ENCODE results near the gene ZNF618.

ZNF618 gene

GRCh38 chr9:113940077-113940476 lies 64.0 kb downstream of the ZNF618 start:
- DNase-seq = no peak

DNA sequence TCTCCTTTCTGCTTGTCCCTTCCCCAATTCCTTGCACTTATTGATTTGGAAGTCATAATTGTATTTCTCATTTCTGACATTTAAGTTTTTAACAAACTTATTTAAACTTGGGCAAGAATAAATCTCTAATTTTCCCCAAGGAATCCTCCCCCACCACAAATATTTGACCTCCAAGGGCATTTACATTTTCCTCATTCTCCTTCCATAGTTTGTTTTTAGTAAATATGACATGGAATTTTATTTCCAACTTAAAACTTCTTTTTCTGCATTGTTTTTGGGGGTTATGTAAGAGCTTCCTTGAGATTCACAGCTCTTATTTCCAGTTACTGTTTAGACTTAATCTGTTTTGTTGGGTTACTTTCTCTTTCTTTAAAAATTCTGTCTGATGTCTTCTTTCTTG lies 64.9 kb downstream of the ZNF618 start:
- no peak for DNase-seq

DNA sequence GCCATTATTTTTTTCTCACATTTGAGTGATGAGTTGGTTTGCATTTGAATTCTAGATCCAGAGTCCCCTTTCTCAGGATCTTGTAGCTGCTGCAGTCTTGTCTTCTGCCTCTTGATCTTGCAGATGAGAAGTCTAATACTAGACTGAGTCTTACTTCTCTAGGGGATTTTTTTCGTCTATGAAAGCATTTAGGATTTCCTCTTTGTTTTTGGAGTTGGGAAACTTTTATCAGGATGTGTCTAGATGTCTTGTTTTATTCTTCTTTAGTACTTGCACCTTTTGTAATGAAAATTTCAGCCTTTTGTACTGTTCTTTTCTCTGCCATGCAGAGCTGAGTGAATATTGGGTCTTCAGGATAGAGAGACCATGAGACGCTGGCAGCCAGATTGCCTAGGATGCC lies 65.4 kb downstream of the ZNF618 start:
- DNase-seq = no peak

DNA sequence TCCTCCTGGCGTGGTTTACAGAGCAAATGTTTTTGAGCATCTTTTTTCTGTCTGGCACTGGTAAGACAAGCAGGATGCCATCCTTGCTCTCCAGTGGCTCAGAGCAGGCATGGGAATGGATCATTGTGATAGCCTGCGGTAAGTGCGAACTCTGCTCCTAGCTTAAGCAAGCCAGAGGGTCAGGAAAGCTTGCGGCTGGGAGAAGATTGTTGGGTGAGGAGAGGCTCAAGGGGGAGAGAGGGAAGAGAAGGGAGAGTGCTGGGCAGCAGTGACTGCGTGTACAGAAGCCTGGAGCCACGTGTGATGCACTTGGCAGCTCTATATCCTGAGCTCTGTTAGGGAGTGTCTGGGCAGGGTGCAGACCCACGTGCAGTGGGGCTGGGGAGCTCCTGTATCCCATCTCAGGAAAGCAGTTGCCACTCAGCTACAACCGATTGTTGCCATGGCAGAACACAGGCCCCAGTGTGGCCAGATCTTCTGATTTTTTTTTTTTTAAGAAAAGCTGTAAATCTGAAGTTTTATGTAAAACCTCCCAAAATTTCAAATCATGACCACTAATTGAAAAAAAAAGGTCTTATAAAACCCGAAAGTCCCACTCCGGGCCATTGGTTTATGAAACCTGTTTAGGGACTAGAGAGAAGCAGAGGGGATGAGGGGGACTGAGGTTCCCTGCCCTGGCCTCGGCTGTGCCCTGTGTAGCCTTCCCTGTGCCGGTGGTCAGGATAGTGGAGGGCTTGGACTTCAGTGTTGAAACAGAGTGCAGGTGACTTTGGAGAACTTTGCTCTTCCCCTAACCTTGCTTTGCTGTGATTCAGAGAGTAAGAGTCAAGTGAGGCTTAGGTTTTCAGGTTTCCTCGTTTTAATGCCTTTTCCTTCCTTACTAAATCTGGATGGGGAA lies 67.3 kb downstream of the ZNF618 start:
- no peak for DNase-seq

- DNase-seq = no peak
Measured at GRCh38 chr9:113945784-113946183, 69.7 kb downstream of the ZNF618 start.

DNA sequence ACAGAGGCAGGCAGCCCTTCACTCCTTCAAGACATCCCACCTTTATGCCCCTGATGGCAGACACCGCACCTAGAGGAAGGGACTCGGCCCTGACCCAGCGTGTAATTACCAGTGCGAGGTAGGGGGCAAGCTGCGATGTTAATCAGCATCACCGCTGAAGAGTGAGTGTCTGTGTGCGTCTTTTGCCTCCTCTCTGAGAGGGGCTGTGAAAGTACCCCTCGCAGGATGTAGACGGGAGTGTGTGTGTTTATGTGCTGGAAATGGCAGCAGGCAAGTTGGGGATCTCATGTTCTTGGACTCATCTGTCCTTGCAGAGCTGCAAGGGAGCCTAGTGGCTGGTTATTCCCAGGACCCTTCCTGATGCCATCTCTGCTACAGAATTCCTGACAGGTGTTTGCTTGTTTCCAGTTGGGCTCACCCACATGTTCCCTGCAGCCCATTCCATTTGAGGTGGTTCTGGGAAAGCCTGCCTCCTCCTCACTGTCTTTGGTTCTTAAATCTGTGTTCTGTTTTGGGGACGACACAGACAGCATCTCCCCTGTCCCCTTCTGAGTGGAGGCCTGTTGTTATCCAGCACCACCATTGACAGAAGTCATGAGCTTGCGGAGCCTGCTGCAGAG lies 70.5 kb downstream of the ZNF618 start:
- DNase-seq = no peak

DNA sequence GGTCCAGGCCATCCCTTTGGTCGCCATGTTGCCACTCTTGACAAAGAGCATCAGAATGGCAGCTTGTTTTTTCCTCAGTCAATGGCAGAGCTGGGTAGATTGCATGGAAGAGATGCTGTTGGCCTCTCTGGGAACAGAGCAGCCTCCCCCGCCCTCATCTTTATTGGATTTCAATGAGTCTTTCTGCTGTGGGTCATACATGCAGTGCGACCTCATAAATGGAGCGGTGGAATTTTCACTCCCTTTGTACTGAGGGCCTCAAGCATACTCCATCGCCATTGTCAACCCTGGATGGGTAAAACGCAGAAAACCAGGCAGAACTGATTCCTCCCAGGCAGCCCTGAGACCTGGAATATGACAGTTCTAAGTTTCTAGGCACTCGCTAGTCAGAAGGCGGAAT lies 71.8 kb downstream of the ZNF618 start:
- DNase-seq = no peak

- DNase-seq = no peak
Measured at GRCh38 chr9:113948891-113949570, 72.9 kb downstream of the ZNF618 start.

DNA sequence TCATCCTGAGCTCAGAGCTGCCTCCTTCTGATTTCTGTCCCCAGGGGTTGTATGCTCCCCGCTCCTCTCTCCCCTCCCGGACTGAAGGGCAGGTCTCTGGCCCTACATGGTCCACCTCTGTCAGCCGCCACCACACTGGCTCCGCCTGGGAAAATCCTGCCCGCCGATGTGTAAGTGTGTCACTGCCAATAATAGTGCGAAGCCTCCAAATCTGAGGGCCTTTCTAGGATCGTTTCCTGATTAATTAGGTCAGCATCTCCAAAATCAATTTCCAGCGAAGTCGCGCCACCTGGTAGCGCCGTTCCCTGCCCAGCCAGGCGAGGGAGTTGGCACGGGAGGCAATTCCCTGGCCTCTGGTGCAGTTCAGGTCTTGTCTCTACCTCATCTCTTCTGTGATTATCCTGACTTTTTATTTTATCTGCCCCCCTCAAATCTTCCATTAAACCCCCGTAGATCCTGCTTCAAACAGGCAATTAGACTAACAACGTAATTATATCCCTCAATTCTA lies 73.5 kb downstream of the ZNF618 start:
- DNase-seq = no peak

DNA sequence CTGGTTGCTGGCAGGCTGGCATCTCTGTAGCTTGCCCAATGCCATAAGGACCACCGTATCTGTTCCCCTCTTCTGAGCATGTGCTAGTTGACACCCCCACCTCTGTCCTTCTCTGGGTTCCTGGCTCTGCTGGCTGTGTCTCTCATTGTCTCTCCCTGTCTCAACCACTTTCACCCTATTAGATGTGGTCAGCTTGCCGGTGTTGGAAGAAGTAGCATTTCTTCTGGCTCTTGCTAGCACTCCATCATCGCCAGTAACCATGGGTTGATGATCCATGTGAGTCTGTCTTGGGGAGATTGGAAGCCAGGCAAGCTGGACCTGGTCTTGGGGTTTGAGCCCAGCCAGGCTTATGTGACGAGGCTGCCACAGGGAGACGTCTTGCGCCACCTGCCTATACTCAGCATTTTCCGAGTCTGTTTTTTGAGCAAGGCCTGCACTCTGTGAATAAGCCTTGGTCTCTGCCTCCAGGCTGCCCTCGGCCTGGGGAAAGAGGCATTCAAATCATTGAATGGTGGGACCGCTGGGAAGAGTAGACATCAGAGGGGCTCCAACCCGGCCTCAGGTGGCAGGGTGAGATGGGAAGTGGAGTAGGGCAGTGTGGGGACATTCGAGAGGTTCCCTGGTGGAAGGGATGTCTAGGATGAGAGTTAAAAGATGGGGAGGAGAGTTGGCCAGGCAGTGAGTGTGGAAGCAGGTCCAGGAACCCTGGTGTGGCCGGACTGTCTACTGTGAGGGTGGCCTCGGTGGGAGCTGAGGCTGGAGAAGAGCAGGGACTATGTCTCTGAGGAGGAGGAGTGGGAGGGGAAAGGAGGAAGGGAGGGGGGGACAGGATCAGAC lies 74.3 kb downstream of the ZNF618 start:
- no peak for DNase-seq

DNA sequence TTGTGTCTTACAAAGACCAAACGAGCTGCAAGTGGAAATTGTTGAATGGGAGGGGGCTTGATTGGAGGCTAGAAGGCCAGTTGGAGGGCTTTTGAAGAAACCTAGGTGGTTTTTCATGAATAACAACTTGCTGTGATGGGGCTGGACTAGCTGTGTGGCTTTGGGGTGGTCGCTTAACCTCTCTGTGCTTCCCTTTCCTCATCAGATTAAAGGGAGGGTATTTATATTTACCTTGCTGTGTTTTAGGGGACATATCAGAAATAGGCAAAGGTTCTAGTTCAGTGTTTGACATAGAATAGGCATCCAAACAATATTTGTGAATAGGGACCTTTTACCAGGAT lies 74.9 kb downstream of the ZNF618 start:
- no peak for DNase-seq

DNA sequence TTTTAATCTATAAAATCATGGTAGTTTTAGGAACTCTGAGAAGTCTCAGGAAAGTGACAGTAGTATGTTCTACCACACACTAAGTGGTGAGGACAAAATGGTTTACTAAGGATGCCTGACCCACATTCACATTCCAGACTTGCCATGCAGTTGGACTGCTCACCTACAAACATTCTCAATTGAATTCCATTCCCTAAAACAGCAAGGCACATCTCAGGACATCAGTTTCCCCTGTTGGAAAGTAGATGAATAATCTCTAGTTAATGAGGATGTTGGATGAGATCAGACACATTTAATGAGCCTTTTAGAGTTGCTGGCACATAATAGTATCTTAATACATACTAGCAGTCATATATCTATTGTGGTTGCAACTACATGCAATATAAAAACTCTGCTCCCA lies 76.6 kb downstream of the ZNF618 start:
- no peak for DNase-seq

DNA sequence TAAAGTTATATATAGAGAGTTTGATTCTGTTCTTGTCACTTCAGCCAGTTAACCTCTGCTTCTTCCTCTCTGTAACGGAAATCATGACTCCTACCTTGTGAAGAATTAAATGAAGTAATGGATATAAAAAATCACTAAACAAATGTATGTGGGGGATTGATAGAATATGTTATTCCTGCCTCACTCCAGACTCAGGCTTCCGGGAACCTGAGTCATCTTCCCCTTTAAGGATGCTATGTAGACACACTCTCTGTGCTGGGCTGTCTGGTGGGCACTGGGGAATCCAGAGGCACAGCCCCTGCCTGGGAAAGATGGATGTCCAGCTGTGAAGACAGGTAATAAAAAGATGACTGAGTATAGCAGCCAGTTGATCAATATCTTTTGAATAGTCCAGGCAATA lies 77.4 kb downstream of the ZNF618 start:
- DNase-seq = no peak

- no peak for DNase-seq
Measured at GRCh38 chr9:113954591-113954990, 78.5 kb downstream of the ZNF618 start.

GRCh38 chr9:113955076-113955752 lies 79.1 kb downstream of the ZNF618 start:
- DNase-seq = no peak

DNA sequence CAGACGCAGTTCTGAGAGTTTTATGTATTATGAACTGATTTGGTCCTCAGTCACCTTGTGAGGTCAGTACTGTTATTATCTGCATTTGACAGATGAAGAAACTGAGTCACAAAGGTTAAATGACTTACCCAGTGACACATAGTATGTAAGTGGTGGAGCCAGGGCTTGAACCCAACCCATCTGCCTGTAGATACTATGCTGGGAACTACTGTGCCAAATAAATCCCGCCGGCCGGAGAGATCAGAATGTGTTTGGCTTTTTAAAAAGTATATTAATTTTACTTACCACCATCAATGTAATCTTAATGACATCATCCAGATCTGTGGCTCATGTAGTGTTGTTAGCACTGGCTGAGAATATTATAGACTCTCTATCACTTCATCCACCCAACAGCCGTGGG lies 80.8 kb downstream of the ZNF618 start:
- no peak for DNase-seq

GRCh38 chr9:113957351-113957750 lies 81.2 kb downstream of the ZNF618 start:
- DNase-seq = no peak

DNA sequence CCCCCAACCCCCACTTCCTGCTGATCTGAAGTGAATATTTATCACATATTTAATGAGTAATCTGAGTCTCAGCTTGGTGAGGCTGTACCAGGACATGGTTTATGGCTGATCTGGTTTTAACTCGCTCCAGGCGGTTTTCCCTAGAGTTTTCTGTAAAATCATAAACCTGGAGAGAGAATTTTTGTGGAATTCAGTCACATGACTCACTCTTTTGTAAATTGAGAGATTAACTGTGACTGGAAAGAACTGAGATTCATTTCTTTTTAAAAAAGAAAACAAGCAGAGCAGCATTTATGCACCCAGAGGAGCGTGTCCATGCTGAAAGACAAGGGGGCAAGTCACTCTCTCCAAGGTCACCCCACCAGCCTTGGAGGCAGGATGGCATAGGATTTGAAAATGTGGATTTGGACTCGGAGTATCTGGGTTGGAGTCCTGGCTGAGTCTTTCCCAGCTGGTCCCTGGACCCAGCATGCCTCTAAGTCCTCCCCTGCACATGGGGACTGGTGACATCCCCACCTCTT lies 81.8 kb downstream of the ZNF618 start:
- no peak for DNase-seq

DNA sequence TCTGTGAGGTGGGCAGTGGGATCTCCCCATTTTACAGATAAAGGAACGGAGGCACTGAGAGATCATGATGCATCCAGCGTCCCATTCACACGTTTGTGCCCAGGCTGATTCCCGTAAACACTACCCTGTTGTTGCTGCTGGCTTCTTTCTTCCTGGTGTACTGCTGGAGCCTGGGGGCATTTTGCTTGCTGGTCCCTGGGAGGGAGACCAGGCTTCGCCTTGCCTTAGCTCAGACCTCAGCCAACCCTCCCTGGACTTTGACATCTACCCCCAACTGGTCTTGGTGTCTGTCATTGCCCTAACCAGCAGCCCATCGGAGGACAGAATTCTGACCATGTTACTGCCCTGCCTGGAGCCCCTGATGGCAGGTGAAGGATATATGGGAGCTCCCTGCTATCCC lies 82.4 kb downstream of the ZNF618 start:
- no peak for DNase-seq

DNA sequence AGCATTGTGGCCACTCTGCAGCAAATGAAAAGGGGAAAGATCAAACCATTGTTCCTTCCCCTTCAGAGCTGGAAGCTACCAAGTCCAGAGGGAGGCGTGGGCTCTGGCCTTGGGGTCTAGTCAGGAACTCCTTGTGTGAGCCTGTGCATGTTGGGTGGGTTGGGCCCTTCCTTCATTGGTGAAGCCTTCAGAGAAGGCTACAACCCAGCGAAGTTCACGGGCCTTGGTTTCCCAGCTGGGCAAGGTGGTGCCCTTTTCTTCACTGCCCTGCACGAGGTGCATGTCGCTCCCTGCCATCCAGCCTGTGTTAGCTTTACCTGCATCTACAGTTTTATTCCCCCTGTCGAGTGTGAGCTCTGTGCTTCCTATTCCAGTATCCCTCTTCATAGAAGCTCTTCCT lies 84.7 kb downstream of the ZNF618 start:
- no peak for DNase-seq

- no peak for DNase-seq
Measured at GRCh38 chr9:113962396-113962795, 86.3 kb downstream of the ZNF618 start.

DNA sequence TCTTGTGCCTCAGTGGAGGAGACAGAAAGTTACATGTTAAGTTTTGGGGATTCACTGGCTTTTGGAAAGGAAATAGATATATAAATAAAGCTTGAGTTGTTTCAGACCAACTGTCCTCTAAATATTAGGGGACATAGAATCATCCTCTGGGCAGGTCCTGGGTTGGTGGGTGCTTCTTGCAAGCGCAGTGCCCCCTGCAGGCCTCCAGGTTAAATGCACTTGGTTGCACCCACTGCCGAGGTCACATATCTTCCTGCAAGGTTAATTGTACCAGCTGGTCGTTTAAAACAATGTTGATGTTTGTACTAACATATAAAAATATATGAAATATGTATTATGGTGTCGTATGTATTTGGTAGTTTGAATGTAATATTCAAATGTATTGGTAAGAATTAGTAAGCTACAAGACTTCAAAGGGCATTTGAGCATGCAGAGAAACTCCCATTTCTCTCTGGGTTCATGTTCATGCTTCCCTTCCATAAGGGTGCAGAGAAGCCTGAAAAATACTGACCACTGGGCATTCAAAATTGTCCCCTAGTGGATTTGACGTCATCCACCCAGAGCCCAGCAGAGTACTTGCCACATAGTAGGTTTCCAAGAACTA lies 87.0 kb downstream of the ZNF618 start:
- DNase-seq = no peak

Data from NCI-H2081 treated with DMSO at 0.1 percent for 48 hours (cell line).